Hematopoietic multipotent progenitor cell (in vitro differentiated cells): ENCODE results near the gene PAM. TPM values are rescaled to one million over a fixed set of nuclear protein-coding genes. Genes with fewer than 3 reads are reported as not detected.
"Not testable (repeated sequence)": the region's sequence is repeated elsewhere in the genome, so short reads cannot be mapped to it uniquely, and the experiment has no call there.

ENCODE experiments used
- DNase-seq, 3 donors: peaks; one replicate each; pipeline ENCODE4 v3.0.0-alpha.2; 2011 to 2015; ENCODE audit warnings: low read depth in 2 of 3, low spot score in 2 of 3
- total RNA-seq: library from RNA; depleted of rRNA; stranded (reverse); fragments of >200 nt; gene quantifications from one replicate; pipeline ENCODE4 v1.2.3, GENCODE V29; 2012

Gene PAM
- total RNA-seq, 1 donor = 13.7 TPM

DNA sequence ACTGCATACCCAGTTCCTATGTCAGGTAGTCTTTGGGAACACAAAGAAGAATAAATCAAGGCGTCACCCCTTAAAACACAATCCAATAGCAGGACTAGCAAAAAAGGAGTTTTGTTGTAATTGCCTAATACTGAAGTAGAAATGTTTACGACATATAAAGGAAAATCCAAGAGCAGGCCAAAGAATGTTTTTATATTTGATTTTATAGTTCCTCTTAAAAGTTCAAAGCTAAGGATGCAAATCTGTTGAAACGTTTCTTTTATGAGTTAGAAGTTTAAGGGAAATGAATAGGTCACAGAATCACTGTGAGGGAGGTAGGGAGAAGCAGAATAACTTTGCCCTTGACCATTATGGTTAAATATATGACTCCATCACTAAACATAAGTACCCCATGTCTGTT, 136.1 kb downstream of the PAM start:
- no peak for DNase-seq

DNA sequence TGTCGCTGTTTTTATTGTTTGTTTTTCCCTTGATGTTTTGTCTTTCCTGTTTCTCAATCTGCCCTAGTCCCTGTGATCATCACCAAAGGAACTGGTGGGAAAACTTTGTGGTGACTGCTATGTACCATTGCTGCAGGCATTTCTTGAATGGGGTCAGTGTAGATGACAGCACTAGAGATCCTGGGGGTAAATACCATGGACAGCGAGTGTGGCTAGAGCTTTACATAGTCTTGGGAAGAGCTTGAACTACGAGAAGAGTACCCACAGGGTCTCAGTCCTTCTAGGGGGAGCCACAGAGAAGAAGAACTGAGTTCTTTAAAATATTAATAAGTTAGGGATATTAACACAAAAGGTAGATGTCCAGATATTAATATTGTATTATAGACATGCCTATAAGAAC, 138.8 kb downstream of the PAM start:
- DNase-seq = no peak

DNA sequence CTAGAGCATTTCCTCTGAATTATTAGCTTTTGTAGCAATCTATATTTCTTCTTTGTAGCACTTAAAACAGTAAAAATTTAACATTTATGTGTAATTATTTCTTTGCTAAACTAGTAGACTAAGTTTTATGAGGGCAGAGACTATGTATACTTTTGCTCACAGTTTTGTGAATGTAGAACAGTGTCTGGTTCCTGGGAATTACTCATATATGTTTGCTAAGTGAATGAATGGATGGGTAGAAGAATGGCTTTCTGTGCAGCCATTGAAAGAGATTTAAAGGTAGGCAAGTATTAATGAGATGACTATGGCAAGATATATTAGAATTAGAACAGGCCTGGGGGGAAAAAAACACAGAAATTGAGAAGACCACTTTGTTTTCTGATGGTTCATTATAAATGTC, 140.1 kb downstream of the PAM start:
- no peak for DNase-seq

DNA sequence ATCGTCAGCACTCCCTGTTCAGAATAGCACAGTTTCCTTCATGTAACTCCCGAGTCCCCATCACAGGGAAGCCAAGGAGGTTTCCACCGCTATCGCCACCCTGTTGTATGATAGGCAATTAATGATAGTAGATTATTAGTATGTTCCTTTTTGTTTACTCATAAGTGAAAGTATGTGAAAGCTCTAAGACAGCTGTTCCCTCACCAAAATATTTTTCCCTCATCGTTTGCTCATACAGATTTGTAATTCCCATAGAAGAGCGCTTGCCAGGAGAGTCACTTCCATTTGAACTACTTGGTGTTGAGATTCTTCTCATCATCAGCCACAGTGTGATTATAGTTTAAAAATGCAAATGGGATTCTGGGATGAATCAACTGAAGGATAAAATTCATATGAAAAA, 140.9 kb downstream of the PAM start:
- no peak for DNase-seq

DNA sequence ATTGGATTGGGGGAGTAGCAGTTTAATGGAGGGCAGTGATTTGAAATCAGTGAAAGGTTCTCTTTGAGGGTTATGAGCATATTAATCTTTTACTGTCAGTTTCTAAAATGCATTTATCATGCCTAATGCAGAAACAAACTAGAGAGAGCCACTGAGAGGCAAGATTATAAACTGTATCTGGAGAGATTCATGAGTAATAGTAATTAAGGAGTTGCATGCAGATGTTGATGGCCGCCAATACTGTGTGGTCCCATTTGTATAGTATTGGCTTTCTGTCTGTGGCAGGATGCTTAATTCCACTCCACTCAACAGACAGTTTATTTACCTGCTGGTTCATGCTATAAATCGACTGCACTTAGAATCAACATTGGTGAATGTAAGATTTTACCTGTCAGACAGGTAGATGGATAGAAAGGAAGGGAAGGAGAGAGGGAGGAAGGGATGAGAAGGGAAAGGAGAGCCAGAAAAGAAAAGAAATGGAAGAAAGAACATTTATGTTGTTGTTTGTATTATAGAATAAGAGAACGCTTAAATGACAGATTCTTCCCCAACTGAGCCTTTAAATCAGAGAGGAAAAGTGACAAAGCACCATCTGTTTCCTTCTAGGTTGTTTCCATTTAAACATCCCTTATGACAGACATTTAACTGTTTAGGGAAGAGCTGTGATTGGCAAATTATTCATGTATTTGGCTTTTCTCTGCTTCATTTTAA, 146.5 kb downstream of the PAM start:
- DNase-seq = peak in 1 of 3 donors; percentile 28

DNA sequence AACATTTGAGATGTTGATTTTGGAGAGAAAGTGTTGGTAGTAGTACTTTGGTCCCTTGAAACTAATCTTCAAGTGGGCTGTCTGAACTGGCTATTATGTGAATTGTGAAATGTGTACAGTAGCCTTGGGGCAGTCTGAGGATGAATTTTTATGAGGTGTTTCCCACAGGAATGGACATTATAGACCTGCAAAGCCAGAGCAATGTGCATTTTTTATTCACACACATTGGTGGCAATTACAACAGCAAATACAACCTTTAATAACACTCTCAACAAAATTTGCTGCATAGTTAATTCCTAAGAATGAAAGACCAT, 147.0 kb downstream of the PAM start:
- DNase-seq = no peak

DNA sequence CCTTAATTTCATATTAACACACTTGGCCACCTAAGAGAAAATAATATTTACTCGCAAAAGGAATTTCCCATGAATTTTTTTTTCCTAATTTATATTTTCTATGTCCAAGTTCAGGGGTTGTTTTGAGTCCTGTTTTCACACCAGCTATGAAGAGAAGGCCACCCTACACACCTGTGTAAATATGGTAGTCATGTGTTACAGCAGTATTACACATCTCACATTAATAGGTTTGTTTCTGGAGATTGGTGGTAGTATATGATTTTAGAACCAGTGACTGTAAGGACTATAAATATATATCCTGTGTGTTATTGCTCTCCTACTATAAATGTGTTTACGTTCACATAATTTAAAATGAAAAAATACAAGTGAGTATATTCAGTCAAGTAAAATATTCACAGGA, 147.5 kb downstream of the PAM start:
- no peak for DNase-seq

DNA sequence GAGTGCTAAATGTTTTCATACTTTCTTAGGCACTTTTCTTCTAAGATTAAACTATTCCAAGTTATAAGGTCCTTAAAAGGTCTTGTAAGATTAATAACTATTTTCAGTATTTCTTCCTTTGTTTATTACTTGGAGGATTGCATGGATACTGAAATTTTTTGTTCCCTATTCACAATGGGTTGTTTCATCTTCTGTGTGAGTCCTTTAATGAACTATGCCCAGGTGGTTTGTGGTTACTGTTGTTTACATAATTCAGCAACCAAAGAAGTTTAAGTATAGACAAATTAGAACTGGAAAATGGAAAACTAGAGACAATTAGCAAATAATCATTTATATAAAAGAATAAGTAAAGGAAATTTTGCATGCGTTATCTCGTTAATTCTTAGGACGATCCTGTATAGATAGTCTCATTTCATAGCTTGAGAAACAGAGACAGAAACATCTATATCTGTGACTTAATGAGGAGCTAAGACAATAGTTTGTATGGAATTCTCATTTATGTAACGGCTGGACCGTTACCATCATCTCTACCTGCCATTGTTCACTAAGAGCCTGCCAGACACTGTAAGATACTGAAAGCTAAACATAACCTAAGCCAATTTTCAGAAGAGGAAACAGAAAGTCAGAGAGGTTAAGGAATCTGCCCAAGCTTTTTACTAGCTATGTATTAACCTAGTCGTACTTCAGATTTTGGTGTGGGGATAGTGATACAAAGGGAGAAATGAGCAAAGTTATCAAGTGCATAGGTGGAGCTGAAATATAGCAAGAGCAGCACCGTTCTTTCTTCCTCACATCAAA, 148.2 kb downstream of the PAM start:
- no peak for DNase-seq

DNA sequence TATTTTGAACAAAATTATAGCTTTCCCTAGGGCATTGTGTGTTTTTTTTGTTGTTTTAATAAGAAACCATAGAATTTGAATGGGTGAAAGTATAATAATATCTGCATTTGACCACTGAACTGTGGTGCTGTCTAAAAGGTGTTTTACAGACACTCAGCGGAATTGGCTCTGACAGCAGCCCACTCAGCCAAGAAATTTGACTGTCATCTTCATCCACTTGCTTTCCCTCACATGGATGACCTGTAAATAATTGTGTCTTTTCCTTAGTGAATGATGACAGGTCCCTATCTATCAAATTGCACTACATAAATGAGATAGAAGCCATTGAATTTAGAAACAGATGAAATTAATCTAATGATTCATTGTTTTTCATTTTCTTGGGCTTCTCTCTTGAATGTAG, 150.0 kb downstream of the PAM start:
- no peak for DNase-seq

DNA sequence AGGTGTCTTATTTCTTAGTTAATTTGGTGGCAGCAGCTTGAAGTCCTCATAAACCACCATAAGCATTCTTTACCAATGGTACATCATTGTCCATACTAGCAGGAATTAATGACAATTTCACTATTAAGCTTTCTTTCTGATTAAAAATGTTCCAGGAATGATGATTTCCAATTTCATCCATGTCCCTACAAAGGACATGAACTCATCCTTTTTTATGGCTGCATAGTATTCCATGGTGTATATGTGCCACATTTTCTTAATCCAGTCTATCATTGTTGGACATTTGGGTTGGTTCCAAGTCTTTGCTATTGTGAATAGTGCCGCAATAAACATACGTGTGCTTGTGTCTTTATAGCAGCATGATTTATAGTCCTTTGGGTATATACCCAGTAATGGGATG, 152.0 kb downstream of the PAM start:
- DNase-seq = not testable (repeated sequence)

DNA sequence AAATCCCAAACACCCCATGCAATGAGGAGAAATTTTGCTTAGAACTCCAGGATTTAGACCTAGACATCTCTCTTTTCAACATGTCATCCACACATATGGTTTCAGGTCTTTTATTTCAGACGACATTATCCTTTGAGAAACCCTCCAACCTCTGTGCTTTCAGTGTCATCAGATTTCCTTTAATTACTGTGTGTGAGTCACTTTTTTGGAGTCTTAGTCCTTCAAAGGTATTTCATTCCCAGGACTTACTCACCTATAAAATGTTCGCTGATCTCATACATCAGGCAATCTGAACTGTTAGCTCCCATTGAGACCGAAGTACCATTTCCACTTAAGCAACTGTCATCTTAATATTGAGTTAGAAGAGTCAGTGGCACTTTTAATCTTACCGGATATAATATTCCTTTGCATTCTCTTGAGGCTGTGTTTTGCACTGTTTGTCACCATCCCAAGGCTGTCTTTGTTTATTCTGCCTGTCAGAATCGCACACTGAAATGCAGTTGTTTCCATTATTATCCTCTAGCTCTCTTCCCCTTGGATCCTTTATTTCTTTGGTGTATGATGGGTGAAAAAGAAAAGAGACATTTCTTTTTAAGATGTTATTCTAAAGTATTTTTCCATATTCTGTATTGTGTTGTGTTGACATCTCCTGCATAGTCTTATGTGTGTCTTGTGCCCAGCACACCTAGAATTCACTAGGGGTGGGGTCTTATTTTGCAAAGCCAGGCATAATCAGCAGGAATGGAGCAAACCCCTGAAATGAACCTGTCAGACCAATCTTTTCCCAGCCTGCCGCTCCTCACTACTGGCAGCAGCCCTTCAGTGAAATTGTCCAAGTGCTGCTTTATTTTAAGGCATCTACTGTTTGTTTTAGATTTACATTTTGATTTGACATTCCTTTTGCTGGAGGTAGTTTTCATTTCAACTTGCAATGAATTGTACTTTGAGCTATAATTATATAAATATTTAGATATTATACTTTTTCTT, 155.4 kb downstream of the PAM start:
- no peak for DNase-seq

DNA sequence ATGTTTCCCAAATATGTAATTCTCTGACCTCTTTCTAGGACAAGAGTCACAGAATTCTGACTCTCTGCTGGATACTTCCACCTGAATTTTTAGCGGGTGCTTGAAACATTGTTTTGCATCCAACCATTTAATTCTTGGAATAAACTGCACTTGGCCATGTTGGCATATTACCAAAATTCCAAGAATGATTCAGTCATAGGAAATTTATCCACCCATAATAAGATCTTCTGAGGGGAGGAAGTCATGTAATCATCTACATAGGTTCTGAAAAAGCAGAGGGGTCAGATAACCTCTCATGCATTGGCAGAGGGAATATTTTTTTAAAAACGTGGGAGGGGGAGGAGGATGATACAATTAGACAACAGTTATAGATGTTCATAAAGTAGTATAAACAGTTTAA, 156.9 kb downstream of the PAM start:
- no peak for DNase-seq

DNA sequence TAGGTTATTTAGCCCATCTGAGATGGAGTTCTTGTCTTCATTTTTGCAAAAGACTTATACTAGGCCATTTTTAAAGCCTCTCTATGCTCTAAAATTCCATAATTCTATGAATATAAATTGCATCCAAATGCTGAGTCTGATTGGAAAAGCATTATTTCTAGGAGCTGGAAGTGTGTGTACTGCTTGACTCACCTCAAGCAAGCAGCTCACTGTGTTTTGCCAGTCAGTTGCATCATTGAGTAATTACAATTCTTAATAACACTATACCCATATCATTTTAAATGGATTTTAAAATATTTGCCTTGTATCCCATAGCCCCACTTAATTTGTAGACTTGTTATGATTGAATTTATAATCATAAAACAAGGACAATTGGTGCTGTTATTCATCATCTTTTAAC, 161.0 kb downstream of the PAM start:
- no peak for DNase-seq

DNA sequence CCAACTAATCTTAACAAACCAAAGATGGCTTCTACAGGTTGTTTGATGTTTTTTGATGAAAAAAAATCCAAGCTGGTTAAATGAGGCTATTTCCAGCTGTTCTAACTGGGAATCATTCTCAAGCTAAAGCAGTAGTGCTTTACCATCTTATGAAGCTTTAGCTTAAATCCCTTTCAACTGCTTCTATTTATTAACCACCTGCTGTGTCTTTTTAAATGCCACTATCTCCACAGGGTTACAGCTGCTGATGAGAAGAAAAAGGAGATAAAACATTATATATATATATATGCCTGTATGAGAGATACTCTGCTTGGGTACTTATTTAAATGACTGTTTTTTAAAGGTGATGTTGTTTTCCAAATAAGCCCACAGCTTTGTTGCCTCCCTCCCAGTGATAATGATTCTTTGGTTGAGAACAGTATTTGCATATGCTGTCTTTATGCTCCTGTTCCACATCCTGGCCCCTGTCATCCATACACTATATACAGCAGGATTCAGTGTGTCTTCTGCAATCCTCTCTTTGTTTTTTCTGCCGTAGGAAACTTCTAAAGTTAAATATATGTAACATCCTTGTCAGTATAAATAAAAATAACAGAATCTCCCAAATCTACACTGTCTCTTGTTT, 164.0 kb downstream of the PAM start:
- no peak for DNase-seq

DNA sequence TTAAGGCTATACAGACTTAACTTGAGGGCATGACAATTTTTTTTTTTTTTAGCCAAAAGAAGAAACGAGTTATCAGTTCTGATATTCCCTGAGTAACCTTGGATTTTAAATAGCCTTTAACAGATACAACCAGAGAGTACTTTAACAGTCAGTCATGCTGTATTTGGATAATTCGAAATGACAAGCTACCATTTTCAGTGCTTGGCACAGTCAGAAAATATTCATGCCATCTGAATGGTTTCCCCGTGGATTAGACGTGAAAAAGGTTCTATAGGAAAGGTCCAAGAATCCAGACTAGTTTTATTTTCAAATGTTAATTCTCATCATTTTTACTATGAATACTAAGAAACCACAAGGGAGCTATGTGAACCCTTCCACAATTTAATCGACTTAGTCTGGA, 165.7 kb downstream of the PAM start:
- no peak for DNase-seq

DNA sequence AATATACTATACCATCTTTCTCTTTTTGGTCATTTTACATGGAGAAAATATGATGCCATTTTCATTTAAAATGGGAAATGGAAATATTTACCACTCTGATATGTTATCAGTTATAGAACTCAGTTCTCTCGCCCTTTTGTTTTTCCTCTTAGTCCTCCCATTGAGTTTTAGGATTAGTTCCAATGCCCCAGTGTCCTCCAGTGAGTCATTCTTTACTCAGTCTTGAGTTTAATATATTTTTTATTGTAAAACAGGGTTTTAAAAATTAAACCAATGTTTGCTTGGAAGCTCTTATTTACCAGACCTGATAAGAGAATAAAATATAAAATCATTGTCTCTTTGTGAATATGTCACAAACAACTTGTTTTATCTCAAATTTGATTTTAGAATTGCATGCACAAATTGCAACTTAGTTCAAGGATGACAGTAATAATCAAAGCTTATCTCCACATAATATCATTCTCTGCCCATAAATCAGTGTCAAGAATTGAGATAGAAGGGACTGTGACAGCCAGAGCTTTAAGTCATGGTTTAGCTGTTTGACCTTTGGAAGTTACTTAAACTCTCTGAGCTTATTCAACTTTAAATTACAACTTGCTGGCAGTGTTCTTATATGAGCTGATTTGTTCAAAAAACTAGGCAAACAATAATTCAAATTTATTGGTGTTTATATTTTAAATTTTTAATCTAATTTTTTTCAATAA, 166.4 kb downstream of the PAM start:
- DNase-seq = no peak

DNA sequence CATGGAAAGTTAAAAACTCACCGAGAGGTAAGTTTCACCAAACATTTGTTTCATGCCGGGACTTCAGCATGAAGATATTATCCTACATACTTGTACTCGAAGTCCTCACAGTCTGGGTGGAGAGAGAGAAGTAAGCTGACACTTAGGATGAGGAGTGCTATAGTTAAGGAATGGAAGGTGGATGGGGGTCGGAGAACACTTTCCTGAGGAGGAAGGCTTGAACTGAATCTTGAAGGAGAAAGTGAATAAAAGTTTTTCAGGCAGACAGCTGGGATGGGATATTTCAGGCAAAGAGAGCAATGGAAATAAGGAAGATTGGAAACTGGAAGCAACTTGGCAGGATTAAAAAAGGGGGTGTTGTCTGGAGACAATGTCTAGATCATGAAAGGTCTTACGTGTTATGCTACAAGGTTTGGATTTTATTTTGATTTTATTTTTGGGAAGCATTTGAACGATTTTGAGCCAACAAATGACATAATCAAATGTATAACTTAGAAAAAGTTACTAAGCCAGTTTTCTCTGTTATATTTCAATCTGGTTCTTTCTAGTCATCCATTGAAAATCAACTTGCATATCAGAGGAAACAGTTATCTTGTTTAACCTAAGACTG, 167.1 kb downstream of the PAM start:
- DNase-seq = no peak

DNA sequence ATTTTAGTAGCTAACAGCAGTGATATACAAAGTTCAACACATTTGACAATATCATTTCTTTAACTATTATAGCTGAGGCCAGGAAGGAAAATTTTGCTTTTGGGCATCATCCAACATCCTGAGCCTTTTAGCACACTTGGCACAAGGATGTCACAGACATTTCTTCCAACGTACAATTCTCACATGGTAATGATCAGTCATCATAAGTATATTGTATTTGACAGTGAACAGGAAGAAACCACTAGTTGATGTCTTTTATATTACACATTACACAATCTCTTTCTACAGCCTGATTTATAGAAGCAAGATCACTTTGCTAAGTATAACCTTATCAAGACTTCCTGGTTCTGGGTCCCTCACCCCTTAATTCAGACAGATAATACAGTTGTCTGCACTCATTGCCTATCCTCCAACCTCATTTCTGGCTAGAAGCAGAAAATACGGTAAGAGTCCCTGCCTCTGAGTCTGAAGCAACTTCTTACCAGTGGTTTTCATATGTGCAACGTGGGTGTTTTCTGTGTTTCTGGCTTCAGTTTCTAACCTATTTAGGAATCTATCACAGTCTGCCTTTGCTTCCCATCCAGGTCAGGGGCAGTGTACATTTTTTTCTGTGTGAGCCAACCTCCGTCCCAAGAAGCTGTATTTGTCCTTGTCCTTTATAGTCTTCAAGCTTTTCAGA, 167.8 kb downstream of the PAM start:
- DNase-seq = no peak

DNA sequence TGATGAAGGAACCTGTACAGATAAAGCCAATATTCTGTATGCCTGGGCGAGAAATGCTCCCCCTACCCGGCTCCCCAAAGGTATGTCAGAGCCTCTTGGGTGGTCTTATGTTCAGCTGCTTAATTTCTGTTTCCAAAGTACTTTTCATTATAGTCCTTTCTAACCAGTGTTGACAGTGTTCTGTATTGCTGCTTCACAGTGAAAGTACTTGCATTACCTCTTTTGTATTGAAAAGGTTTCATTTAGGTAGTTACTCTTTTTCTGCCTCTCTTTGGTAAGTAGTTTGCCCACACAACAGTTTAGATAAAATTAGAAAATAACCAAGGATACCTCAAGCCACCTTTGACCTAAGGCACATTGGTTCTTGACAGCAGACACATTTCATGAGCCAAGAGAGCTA, 169.9 kb downstream of the PAM start:
- DNase-seq = no peak
